HG03175 (cell line): Measurements from ENCODE around the gene ACSL1.

ENCODE experiments used
- ATAC-seq: cut with Tn5 transposase; IDR thresholded peaks from one replicate; pipeline ENCODE4 v1.9.1; 2021; ENCODE audit warnings: mild to moderate bottlenecking, moderate library complexity; ENCODE audit not compliant: unreplicated experiment

ACSL1 gene

DNA sequence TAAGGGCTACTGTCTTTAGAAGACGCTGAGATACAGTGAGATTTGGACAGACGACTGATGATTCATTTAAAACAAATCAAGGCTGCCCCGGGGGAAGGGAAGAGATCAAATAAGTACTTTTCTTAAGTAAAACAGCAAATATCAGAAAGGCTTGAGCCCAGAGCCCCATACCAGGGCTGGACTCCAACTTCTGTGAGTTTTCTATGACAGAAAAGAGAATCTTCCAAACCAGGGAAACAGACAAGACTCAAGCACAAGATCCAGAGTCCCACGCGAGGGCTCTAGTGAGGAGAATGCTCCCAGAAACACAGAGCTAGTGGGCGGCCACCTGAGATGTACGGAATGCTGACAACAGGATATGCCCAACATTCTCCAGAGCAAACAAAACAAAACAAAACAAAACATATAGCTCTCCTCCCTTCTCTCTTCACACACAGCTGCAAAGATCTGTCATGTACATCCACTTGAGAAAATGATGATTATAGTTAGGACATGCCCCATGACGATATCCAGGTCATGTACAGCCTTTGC lies 13.1 kb downstream of the ACSL1 start:
- ATAC-seq = no peak

DNA sequence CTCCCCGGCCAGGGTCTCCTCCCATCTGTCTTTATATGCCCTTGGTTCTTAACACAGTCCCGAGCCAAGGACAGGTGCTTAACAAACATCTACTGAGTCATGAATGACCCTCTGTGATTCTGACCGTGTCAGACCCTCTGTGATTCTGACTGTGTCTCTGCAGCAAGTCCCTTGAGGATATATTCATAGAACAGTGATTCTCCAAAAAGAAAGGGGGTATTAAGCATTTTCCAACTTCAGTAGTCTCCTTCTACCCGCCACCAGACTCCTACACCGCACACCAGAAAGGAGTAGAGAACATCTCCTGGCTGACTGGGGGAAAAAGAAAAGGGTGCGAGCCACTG lies 13.6 kb downstream of the ACSL1 start:
- no peak for ATAC-seq

DNA sequence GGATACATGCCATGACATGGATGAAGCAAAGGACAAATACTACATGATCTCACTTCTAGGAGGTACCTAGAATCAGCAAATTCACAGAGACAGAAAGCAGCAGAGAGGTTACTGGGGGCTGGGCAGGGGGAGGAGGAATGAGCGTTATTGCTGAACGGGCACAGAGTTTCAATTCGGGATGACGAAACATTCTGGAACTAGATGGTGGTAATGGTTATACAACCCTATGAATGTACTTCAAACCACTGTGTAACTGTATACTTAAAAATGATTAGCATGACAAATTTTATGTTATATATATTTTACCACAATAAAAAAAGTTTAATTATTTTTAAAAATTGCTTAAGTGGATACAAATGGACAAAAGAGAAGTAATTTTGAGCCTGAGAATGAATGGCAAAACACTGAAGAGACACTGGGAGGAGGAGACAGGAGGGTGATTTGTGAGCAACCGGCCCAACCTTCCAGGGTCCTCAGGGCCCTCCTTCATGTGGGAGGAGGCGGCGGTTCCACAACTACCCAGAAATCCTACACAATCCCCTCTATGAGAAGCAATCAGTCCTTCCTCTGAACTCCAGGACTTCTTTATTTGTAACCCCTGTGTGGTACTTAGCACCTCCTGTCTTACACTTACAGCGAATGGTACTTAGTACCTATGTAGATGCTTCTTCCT lies 14.1 kb downstream of the ACSL1 start:
- no peak for ATAC-seq

DNA sequence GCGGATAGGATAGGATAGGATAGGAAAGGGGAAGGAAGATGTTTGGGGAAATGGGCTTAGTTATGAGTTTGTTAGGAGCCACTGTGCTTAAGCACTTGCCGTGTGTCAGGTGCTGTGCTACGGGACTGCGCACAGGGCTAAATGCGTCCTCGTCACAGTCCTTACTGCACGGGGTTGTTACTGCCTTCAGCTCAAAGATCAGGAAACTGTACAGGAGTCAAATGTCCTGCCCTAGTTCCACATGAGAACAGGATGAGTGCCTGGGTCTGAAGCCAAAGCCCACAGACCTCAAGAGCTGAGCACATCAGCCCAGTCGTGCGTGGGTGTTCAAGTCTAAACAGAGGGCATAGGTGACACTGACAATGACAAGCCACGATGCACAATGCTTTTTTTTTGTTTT lies 15.0 kb downstream of the ACSL1 start:
- no peak for ATAC-seq

DNA sequence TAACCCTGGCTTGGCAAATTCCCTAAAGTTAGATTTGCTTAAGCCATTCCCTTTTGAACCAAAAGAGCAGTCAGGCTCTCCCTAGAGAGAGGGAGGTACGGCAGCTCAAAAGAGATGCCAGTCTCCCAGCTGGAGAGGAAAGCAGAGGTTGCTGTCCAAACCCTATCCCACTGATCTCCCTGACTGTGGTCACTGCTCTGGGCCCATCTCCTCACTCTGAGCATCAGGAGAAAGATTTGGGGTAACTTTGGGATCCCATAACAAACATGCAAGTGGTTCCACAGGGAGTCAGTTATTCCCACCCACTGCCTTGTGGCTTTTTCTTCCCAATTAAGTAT lies 17.1 kb downstream of the ACSL1 start:
- no peak for ATAC-seq

DNA sequence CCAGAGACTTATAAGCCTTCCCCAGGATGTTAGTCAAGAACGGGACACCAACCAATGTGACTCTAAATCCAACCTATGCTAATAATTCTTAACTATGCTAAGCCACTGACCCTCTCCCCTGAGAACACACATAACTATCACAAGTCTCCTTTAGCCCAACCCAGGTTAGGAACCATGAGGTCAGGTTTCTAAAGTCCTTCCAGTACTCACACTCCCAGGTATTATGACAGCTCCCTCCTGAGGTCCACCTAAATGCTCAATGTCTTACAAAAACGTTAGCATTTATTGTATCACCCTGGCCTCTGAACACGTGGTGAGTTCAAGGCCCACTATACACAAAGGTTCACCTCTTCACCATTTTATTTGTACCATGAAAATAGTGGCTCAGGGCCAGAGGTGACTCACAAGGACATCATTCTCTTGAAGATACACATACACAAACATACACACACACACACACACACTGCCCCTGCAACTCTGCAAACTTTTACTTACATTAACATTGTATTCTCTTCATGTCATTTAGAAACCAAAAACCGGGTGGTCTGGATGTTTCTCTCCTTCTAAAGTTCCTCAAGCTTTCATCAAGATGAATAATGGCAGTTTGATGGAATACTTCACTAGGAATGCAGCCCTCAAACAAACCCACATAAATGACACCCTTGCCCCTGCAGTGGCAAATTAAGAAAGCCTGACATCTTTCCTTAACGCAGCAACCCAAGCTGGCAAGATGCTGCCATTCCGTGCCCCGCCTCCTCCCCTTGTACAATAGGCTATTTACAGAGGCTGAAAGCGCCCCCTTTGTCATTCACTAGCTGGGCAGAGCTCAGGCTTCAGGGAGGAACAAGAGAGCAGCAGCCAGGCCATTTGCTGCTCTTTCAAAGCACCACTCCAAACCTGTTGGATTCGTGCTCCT lies 17.7 kb downstream of the ACSL1 start:
- ATAC-seq = no peak

DNA sequence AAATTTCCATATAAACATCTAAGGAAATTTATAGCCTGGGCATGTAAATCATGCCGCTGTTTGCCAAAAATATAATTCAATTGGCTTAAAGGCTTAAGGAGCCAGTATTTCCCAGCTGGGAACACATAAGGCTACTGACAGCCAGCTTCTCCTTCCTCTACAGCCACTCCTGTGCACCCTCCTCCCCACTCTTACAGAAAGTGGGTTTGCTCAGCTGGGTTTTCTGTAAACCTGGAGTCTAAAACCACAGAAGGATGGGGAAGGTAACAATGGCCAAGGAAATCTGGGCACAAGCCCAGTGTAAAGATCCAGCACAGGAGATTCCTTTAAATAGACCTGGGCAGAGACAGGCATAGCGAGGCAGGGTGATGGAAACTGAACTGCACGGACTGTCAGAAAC lies 18.5 kb downstream of the ACSL1 start:
- no peak for ATAC-seq

DNA sequence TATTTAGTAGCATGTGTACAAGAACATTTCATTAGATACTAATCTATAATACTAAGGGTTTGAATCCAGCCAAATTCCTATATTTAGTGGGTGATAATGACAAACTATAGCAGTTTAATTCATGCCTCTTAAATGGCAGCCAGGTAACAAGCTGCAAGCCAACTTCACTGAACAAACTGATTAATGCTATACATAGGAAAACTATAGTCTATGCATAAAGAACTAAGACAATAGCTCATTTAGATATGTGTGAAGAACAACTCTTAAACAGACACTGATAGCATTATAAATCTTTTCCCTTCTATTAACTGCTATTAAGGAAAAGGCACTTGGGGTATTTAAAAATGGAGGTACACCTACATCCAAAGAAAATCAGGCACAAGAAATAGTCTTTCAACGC lies 19.1 kb downstream of the ACSL1 start:
- no peak for ATAC-seq

DNA sequence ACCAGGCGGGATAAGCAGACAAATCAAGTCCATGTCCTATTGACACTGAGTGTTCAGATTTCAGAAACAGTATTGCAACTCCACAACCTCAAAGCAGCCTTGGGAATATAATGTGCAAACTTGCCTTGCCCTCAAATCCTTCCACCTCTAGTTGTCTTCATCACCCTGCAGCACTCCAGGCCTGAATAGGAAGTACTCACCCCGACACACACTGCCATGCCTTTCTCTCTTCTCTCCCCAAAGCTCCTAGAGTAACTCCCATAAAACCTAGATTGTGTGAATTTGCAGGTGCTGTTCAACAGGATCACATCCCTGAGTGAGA lies 19.6 kb downstream of the ACSL1 start:
- no peak for ATAC-seq

DNA sequence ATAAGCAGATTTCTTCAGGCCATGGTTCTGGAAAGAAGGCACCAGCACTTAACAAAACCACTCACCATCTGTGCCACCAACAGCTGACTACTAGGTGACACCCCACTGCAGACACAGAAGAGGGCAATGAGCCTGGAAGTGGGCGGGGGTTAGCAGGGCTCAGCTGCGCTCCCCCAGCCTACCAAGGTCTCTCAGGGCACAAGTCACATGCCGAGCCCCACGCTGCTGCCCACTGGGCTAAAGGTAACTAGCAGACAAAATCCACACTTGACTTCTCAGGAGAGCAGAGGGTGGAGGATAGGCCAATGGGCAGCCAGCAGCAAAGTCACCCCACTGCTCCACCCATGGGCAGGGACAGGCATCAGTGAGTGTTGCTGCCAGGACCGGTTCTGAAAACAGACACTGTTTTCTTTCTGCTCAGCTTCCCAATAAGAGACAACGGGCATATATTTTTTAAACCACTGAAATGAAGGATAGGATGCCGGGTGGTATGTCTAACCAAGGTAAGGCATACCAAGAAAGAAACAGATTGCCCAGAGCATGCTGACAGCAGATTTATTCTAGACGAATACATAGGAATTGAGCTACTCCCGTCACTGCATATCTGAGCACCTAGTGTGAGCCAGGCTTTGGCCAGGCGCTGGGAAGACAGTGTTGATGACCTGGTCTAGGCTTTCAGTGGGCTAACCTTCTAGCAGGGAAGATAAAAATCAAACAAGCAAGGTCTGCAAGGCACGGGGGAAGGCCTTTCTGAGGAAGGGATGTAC lies 20.1 kb downstream of the ACSL1 start:
- peak; percentile 85 for ATAC-seq

DNA sequence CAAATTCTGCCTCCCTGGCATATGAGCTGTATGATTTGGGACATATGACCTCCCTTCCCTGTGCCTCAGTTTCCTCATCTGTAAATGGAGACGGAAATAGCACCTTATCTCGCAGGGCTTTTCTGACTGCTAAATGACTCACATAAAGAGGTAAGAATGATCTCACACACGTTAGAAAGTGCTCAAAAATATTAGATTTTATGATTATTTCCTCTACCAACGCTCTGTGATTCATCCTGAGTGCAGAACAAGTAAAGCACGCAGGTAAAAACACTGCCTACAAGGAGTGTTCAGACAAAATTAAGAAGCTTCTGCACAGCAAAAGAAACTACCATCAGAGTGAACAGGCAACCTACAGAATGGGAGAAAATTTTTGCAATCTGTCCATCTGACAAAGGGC lies 21.1 kb downstream of the ACSL1 start:
- no peak for ATAC-seq

DNA sequence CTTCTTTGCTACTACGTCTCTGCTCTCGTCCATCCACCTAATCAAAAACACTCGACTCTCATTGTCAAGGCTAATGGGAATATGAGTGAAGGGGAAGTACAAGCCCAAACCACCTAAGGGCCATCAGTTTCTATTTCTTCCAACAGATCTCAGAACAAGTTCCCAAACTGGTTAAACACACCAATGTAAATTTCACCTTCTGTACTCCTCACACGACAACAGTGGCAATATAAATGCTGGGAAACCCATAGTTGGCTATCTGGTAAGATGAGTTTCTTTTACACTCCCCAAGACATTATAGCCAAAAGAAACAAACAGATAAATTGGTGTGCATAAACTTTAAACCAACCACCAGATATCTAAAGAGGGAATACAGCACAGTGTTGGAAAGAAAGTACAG lies 21.9 kb downstream of the ACSL1 start:
- no peak for ATAC-seq

DNA sequence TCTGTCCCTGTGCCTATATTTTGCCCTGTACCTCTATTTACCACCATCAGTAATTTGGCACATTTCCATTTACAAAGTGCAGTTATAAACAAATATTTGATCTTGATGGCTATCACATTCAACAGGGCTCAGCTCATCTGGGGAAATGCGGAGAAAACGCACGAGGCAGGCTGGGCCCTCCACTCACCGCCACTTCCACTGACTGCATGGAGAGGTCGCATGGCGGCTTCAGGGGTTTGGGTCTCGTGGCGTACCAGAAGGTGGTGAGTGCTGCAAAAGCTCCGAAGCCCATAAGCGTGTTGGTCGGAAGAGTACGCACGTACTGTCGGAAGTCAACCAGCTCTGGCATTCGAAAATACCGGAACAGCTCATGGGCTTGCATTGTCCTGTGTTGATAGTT lies 22.6 kb downstream of the ACSL1 start:
- no peak for ATAC-seq

DNA sequence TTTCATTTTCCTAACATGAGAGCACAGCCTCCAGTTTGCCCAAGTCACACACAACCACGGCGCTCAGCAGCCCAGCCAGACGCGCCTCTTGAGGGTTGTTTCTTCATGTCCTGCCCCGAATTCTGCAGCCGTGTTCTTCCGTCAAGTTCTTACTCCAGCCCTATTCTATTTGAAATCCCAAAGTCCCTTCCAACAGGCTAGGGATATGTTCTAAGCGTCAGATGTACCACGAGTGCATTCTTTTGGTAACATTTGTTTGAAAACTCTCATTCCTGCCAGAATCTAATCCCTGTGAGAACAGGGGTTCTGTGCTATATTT lies 23.1 kb downstream of the ACSL1 start:
- no peak for ATAC-seq

DNA sequence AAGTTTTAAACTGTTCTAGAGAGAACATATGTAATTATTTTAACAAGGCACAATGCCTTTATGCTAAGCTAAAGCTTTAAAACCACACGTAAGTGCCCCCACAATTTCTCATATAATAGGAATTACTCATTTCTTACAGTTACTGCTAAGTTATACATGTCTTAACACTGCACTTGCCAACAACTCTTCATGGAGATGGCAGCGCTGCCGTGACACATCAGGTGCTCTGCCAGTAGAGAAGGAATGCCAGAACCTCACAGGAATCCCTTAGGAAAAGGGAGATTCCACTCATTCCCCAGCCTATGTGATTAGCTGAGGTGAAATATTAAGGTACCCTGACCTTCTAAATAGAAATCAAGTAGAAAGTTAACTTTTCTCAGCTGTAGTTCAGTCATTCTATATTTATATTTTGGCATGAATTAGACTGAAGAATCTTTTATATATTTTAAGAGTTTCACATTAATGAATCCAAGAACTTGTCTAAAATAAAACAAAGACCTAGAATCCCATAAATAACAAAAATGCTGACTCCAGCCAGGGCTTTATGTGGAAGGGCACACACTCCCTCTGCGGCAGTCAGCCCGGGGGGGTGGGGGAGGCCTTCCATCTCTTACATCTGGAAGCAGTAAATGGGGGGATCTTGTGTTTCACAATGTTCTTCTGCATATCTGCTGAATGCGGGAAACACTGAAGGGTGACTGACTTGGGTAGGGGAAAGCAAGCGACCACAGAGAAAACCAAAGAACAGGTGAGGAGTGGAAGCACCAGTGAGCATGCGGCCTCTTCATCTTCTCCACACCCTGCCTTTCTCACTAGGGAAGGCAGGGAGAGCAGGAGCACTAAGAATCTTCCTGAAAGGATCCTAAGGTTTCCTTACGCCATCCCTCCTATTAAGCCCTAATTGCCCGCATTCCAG lies 23.7 kb downstream of the ACSL1 start:
- no peak for ATAC-seq

DNA sequence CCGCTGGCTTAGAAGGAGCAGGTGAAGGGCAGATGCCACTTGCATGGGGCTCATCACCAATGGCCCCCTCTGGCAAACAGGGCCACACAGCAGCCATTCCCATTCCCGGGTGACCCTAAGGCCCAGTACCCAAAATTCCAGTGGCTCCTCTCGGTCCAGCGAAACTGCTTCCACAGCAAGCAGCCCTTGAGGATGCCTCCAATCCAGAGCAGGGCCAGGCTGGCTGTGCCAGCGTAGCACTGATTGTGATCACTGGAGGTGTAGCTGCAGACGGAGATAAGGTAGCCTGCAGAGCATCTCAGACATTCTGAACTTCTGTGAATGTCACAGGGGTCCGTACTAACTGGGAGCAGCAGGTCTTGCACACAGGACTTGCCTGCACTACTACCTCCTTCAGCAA lies 27.3 kb downstream of the ACSL1 start:
- ATAC-seq = no peak

DNA sequence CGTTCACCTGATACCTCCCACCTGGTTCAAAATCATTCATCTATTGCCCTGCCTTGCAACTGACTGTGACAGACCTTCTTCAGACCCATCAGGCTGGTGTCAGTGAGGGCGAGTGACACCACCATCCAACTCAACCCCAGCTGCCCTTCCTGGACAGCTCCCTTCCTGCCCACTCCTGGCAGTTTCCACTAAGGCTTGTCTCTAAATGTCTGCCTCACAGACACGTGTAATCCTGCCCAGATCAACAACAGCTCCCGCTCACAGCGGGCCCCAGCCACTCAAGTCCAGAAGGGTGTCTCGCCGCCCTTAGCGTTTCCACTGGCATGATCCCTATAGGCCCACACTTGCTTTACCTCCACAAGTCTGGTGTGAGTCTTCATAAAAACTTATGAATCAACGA lies 28.9 kb downstream of the ACSL1 start:
- no peak for ATAC-seq

DNA sequence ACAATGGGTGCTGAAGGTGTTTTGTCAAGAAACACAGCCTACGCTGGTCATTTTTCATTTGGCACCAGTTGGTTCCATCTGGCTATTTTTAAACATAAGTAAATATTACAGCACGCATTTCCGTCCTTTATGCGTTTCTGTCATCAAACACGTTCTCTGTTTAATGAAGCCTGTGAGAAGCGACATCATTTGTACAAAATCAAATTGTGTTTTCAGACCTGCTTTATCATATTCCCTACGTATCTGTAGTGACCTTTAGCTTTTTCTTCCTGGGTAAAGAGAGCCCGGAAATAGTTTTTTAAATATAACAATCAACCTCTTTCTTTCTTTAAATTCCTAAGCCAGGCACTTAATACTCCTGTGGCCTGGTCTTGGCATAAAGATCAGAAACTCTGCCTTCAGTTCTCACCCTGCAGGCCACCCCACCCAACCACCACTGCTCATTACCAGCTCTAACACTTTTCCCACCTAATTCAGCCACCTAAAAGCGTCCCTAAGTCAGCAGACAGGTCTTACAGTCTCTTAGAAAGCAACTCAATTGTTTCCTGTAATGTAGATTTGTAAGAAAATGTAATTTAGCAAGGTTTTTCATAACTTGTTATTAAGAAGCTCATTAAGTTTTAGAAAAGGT lies 30.4 kb downstream of the ACSL1 start:
- no peak for ATAC-seq

DNA sequence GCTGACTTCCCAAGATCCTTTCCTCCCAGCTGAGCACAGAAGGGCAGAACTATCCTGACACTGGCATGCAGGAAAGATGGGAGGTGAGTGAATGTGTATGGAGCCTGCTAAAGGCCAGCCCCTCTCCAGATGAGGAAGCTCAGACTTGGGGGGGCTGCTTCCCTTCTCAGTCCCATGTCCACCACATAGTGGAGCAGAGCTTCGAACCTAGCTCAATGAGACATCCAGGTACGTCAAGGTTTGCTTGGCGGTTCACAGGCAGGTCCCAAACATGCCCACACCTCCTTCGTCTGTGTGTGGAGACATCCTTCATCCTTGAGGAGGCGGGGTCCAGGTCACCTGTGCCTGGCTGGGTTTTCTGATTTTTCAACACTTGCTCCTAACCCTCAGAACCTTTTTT lies 31.3 kb downstream of the ACSL1 start:
- no peak for ATAC-seq

DNA sequence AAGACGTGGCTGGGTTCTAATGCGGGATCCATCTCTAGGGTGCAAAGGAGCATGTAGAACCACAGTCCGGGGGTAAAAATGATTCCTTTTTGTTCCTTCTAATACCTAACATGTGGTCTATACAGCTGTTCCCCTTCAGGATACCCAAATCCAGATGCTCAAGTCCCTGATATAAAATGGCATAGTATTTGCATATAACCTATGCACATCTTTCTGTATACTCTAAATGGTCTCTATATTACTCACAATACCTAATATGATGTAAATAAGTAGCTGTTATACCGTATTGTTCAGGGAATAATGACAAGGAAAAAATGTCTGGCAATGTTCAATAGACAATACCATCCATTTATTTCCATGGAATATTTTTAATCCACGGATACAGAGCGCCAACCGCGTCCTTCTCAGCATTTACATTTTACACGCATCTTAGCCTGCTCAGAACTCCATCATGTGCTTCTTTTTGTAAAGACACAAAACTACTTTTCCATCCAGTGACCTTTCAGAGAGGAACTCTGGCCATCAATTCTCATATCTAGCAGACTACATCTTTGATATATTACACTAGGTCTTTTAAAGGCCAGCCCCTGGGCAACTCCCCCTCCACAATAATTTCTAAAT lies 31.9 kb downstream of the ACSL1 start:
- no peak for ATAC-seq
